Raji (cell line): ENCODE measurements around the gene VPREB3.

ENCODE experiments used
- POLR2A ChIP-seq: IDR thresholded peaks from 2 replicates; pipeline ENCODE4 v1.6.1; 2011; ENCODE audit warnings: low read depth, low read length, control low read depth; ENCODE audit not compliant: insufficient read depth

VPREB3 gene

DNA sequence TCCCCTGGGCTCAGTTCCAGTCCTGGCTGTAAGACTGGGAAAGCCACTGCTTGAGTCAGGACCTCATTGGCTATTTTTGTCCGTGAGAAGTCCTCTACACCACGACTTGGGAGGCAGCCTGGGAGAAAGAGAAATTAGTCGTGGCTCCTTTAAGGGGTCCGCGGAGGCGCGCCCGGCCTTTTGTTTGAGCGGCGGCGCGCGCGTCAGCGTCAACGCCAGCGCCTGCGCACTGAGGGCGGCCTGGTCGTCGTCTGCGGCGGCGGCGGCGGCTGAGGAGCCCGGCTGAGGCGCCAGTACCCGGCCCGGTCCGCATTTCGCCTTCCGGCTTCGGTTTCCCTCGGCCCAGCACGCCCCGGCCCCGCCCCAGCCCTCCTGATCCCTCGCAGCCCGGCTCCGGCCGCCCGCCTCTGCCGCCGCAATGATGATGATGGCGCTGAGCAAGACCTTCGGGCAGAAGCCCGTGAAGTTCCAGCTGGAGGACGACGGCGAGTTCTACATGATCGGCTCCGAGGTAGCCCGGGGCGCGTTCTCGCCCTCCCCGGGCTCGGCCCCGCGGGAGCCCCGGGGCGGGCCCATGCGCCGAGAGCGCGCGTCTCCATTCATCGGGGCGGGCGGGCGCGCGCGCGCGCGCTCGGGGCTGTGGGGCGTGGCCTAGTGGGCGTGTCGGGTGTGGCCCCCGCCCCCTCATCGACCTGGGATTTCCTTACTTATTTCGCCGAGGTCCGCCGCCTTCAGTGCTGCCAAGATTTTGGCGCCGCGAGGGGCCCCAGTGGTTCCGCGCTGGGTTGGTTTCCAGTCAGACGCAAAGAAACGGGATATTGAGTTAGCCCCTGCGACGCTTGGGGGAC lies 32.8 kb upstream of the VPREB3 start, which contains the start of gene SMARCB1:
Gene SMARCB1 (plus strand): TSS at position 215 of the 848 bp plus-strand sequence. CDS start 204 bp downstream, at position 419.
- TF ChIP-seq POLR2A, result peak; percentile 60

DNA sequence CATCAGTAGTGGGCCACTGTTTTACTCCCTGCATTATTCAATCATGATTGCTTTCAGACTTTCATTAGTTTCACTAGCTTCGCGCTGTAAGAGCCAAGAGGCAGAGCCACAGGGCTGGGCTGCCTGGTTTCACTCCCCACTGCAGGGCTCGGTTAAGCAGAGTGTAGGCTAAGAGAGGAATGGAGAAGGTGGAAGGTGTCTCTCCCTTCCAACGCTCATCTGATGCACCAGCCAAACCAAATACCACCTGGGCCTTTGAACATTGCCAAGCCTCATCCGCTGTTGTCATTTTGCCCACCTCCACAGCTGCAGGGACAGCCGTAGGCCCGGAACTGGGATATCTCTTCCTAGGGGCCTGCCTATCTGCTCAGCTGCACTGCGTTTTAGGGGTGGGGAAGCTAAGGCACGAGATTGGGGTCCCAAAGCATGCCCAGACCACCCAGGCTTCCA lies 32.1 kb upstream of the VPREB3 start:
- TF ChIP-seq POLR2A, result no peak

- TF ChIP-seq POLR2A, result no peak
Observed at GRCh38 chr22:23784215-23784732, 30.0 kb upstream of the VPREB3 start.

DNA sequence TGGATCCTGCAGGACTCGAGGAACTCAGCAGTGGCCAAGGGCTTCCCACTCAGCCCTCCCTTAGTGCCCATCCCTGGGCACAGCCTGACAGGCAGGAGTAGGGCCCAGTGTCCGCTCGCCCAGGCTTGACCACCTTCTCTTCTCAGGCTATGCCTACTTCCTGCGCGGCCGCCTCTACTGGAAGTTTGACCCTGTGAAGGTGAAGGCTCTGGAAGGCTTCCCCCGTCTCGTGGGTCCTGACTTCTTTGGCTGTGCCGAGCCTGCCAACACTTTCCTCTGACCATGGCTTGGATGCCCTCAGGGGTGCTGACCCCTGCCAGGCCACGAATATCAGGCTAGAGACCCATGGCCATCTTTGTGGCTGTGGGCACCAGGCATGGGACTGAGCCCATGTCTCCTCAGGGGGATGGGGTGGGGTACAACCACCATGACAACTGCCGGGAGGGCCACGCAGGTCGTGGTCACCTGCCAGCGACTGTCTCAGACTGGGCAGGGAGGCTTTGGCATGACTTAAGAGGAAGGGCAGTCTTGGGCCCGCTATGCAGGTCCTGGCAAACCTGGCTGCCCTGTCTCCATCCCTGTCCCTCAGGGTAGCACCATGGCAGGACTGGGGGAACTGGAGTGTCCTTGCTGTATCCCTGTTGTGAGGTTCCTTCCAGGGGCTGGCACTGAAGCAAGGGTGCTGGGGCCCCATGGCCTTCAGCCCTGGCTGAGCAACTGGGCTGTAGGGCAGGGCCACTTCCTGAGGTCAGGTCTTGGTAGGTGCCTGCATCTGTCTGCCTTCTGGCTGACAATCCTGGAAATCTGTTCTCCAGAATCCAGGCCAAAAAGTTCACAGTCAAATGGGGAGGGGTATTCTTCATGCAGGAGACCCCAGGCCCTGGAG lies 29.3 kb upstream of the VPREB3 start:
- no peak for TF ChIP-seq POLR2A

DNA sequence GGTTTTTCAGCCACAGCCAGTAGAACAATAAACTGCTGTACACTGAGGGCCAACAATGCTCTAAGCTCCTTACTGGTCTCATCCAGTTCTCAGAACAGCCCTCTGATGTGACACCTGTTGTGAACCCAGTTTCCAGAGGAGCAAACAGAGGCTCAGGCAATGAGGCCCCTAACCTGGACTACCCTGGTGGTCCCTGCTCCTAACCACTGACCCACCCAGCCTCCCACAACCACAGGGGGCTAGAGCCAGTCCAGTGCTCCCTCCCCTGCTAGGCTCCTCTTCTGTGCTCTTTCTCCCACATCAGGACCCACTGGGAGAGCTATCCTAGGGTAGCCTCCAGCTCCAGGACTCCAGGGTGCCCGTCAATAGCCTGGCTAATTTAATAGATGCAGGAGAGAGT lies 28.5 kb upstream of the VPREB3 start:
- TF ChIP-seq POLR2A, result no peak

DNA sequence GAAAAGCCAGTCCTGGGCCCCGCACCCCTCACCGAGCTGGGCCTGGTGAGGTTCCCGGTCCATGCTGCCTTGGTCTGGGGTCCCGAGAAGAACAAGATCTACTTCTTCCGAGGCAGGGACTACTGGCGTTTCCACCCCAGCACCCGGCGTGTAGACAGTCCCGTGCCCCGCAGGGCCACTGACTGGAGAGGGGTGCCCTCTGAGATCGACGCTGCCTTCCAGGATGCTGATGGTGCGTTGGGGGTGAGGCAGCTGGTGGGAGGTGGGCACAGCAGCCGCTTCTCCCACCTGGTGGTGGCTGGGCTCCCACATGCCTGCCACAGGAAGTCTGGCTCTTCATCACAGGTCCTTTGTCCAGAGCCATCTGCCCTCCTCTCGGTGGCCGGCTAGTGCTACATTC lies 28.0 kb upstream of the VPREB3 start:
- TF ChIP-seq POLR2A, result no peak

- no peak for TF ChIP-seq POLR2A
Observed at GRCh38 chr22:23781511-23782183, 27.4 kb upstream of the VPREB3 start.

DNA sequence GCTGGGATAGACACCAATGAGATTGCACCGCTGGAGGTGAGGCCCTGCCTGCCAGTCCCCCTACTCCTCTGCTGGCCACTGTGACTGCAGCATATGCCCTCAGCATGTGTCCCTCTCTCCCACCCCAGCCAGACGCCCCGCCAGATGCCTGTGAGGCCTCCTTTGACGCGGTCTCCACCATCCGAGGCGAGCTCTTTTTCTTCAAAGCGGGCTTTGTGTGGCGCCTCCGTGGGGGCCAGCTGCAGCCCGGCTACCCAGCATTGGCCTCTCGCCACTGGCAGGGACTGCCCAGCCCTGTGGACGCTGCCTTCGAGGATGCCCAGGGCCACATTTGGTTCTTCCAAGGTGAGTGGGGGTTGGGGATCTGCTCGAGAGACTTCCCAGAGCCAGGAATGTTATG lies 26.8 kb upstream of the VPREB3 start:
- TF ChIP-seq POLR2A, result no peak

GRCh38 chr22:23780146-23780748 lies 26.0 kb upstream of the VPREB3 start:
- no peak for TF ChIP-seq POLR2A

DNA sequence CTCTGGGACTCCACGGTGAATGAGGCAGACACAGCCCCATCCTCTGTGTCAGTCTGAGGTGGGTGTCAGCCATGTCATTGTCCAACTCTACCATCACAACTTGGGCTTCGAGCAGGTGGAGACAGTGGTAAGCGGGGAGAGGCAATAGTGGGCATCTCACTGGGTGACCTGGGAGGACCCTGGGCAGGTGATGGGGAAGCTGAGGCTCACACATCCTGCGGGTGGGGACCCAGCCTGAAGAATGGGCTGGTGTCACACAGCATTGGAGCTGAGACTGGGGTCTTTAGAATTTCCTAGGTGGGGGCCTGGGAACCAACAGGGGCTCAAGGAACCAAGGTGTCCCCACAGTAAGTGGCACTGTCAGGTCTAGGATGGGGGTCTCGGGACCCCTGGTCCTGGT lies 25.5 kb upstream of the VPREB3 start:
- TF ChIP-seq POLR2A, result no peak

GRCh38 chr22:23779083-23779482 lies 24.9 kb upstream of the VPREB3 start:
- TF ChIP-seq POLR2A, result no peak

DNA sequence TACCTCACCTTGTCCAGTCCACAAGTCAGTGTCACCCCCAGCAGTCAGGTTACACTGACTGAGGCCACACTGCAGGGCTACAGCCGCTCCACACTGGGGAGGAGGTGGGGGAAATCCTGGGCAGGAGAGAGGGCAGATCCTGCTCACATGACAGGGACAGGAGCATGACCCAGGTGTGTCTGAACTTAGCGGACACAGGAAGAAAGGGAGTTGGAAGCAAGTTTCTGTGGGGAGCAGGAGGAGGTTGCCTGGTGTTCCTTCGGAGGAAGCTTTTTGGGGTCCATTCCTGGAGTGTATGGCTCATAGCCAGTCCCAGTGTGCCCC lies 24.3 kb upstream of the VPREB3 start:
- no peak for TF ChIP-seq POLR2A

DNA sequence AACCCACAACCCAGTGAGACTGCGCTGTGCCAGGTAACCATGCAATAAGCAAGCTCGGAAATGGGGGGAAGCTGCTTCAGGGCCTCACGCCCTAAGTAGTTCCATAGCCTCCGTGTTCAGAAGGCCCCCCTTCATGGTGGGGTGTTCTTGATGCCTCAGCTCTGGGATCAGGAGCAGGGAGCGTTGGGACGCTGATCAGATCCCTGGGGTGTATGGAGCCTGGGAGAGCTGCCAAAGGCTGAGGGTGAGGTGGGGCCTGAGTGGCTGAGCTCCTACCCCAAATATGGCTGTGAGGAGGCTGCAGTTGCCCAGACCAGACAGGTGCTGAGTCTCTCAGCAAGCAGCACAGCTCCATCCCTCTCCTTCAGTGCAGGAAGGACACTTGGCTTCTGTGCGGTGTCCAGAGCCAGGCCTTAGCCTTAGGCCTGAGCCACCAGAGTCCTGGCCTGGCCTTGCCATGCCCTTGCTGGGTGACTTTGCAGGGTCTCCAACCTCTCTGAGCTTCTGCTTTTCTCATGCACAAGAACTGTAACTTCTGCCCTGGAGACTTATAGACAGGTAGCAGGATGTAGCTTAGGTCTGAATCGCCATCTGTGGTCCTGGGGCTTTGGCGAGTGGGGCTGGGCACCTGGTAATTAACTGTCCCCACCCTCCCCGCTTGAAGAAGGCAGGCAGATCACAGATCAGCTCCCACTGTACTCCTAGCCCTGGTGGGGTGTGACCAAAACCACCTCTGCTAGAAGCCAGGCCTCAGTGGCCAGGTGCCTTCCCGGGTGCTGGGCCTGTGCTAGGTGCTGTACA lies 23.8 kb upstream of the VPREB3 start:
- TF ChIP-seq POLR2A, result no peak

DNA sequence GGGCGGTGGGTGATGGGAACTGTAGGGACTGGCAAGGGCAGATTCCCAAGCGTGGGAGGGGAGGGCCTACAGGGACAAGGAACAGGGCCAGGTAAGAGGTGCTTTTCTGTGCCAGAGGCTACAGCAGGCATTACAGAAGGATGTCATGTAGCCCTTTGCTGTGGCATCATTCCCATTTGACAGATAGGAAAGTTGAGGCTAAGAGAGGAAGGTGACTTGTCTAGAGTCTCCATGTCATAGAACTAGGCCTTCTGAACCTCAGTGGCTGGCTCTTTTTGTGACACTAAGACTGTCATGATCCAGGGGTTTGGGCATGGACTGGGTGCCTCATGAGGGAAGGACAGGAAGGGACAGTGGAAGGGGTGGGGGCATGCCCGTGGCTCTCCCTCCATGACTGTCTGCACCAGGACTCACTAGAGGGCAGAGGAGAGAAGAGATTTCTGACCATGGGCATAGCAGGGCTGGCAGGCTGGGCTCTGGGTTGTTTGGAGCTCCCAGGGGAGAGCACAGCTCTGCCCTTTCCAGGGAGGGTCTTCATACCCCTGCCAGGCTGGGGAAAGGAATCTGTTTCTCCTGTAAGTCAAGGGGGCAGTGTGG lies 21.7 kb upstream of the VPREB3 start:
- no peak for TF ChIP-seq POLR2A
